Stimulated activated naive B cell treated with anti-CD40 and anti-IgM and Interleukin-4, amounts not matched to agents 10 μg/mL and 1 μg/mL and 100 μg/mL, for 72 hours (primary cell): ENCODE results near the gene MMD.
A peak's percentile ranks its signal among the peaks of the same experiment; 100 is the strongest.

ENCODE experiments used
- ATAC-seq, 2 donors: fragments of 150-1000 bp; cut with Tn5 transposase; replicated peaks; 2 replicates each; pipeline ENCODE4 v1.10.0; 2021; ENCODE audit warnings: moderate library complexity in 1 of 2
- DNase-seq: peaks from one replicate; pipeline ENCODE4 v3.0.0; 2021
- H3K27ac Mint-ChIP-seq: one replicate; pipeline ENCODE4 v1.8.0; 2022; ENCODE audit warnings: mild to moderate bottlenecking, mixed read lengths
- H3K27me3 Mint-ChIP-seq, 2 donors: one replicate each; pipeline ENCODE4 v1.8.0; 2022; ENCODE audit warnings: mixed read lengths in 2 of 2
- H3K36me3 Mint-ChIP-seq, 2 donors: one replicate each; pipeline ENCODE4 v1.8.0; 2022; ENCODE audit warnings: mixed read lengths in 2 of 2, mild to moderate bottlenecking in 1 of 2
- H3K4me1 Mint-ChIP-seq, 2 donors: one replicate each; pipeline ENCODE4 v1.8.0; 2022; ENCODE audit warnings: mixed read lengths in 2 of 2, mild to moderate bottlenecking in 1 of 2
- H3K4me3 Mint-ChIP-seq, 2 donors: one replicate each; pipeline ENCODE4 v1.8.0; 2022; ENCODE audit warnings: mild to moderate bottlenecking in 2 of 2, mixed read lengths in 2 of 2, moderate library complexity in 1 of 2
- H3K9me3 Mint-ChIP-seq, 2 donors: one replicate each; pipeline ENCODE4 v1.8.0; 2022; ENCODE audit warnings: mixed read lengths in 2 of 2, mild to moderate bottlenecking in 1 of 2

Gene MMD

DNA sequence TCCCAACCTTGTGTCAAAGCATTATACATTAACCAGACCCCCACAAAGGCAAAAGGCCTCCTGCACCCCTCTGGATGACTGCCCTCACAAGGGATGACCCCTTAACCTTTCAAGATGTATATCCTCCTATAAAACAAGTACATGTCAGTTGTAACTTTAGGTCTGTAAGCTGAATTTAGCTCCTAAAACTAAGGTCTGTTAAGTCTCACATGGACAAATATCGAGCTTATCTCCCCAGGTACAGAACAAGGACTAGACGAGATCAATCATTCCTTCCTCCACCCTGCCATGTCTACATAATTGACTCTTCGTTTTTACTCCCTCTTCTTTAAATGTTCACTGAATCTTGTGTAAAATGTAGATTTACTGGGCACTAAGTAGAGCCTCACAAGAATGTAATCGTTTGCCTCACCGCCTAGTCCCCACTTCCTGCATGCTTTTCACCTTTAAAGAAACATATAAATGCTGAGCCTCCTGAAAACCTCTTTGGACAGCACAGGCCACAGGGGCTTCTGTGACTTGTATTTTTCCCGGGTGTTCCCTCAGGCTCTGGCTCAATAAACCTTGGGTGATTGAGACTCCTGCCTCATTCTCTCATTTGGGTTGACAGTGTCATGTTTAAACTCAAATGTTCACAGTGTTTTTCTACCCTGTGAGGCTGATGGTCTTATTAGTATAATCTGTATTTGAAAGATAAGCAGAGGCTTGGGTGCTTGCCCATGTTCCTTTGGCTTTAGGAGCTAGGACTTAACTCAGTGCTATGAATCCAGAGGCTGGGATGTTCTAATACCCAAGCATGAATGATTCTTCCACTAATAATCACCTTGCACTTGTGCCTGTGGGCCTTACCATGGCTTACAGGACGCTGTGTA is 37.6 kb downstream of the MMD start:
- Mint-ChIP-seq H3K27me3 (peaks cover 9% of the 10 kb centered on the region in 2 donors), H3K27ac (no peak overlapping the region), H3K36me3 (no peaks in the 10 kb centered on the region), H3K4me3 (no peak overlapping the region), H3K9me3 (no peaks in the 10 kb centered on the region), H3K4me1 (no peaks in the 10 kb centered on the region)
- DNase-seq (no peak), ATAC-seq (no peak)

DNA sequence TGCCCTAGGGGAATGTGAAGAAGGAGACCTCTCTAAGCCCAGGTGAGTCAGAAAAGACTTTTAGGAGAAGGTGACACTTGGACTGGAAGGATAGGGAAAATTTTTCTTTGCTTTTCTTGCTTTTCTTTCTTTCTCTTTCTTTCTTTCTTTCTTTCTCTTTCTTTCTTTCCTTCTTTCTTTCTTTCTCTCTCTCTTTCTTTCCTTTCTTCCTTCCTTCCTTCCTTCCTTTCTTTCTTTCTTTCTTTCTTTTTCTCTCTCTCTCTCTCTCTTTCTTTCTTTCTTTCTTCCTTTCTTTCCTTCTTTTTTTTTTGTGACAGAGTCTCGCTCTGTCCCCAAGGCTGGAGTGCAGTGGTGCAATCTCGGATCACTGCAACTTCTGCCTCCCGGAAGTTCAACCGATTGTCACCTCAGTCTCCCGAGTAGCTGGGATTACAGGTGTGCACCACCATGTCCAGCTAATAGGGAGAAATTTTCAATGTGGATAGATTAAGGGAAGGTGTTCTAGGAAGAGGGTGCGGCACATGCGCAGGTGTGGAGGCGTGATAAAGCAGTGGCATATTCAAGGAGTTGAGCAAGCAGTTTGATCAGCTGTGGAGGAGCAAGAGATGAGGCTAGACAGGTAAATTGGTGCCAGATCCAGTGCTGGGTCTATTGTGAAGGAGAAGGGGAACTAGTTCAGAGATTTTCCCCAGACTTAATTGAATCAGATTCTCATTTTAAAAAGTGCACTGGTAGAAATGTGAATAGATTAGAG is 40.4 kb downstream of the MMD start:
- Mint-ChIP-seq H3K27me3 (peaks cover 9% of the 10 kb centered on the region in 2 donors), H3K36me3 (no peaks in the 10 kb centered on the region), H3K4me3 (no peak overlapping the region), H3K4me1 (no peaks in the 10 kb centered on the region), H3K9me3 (no peaks in the 10 kb centered on the region), H3K27ac (no peak overlapping the region)
- ATAC-seq: no peak
- no peak for DNase-seq

DNA sequence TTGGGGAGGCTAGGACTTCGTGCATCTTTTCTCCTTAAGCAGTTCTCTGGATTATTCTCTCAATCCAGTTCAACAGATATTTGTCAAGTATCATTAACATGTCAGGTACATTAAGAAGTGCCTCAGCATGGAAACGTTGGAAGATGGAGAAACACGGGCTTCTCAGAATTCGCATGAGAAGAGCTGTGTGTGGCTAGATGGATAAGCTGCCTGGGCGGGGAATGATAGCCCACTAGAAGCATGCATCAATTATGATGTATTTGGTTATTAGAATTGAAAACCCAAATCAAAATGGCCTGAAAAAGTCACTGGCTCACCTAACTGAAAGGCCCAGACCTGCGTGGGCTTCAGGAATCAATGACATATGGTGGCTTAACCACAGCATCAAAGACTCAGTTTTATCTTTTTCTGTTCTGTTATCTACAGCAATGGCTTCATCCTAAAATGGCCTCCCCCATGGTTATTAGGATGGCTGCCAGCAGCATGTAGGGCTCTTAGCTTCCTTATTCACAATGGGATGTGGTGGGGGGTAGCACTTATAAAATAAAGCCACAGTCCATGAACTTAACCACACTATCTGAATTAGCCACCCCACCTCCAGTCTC is 43.9 kb downstream of the MMD start:
- Mint-ChIP-seq H3K9me3 (peaks cover 4 to 12% of the 10 kb centered on the region in 2 donors), H3K27me3 (peaks cover 9 to 13% of the 10 kb centered on the region in 2 donors), H3K4me3 (no peak overlapping the region), H3K4me1 (peaks cover 0 to 2% of the 10 kb centered on the region in 2 donors), H3K36me3 (peaks cover 0 to 4% of the 10 kb centered on the region in 2 donors), H3K27ac (no peak overlapping the region)
- no peak for DNase-seq
- ATAC-seq: no peak

DNA sequence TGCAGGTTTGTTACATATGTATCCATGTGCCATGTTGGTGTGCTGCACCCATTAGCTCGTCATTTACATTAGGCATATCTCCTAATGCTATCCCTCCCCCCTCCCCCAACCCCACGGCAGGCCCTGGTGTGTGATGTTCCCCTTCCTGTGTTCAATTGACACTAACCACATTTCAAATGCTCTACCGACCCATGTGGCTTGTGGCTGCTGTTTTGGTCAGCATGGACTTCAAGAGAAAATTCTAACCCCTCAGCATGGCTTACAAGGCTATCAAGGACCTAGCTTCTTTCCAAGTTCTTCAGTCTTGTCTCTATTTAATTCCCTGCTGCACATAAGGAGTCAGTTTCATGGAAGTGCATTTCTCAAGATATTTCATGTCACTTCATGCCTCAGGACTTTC is 52.9 kb downstream of the MMD start:
- Mint-ChIP-seq H3K36me3 (peaks cover 0 to 12% of the 10 kb centered on the region in 2 donors), H3K27me3 (peaks cover 14 to 15% of the 10 kb centered on the region in 2 donors), H3K9me3 (peaks cover 8 to 14% of the 10 kb centered on the region in 2 donors), H3K27ac (no peak overlapping the region), H3K4me3 (no peak overlapping the region), H3K4me1 (no peaks in the 10 kb centered on the region)
- DNase-seq: no peak
- ATAC-seq: no peak

DNA sequence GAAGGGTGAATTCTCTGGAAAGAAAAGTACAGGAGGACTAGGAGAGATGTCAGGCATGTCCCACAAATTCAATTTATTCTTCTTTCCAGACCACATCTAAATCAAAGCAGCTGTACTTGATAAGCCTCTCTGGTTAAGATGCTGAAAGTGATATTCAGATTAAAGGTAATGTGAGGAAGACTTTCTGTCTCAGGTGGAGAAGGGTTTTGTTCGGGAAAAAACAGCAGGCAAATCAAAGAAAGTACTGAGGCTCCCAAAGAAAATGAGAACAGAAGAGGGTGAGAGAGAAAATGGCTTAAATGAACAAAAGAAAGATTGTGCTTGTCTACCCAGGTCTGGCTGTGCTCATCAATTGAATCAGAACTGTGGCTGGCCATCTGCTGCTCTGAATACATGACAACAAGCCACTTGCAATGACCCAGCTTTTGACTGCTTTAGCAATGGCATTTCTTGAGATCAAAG is 55.6 kb downstream of the MMD start:
- DNase-seq (no peak), ATAC-seq (no peak)

DNA sequence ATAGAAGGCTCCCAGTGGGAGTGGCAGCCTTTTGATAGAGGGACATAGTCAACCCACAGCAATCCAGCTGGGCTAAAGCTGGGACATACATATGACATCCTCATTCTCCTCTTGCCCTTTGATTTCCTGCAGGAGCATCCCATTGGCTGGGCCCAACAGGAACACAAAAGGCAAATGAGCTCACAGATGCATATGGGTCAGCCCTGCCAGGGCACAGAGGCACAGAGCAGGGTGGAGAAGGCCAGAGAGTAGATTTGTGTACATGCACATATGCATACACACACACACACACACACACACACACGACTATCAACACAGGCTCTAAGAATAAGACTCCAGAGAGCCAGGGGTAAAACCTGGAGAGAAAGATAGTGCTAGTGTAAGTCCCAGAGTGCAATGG is 58.6 kb downstream of the MMD start:
- Mint-ChIP-seq H3K27me3 (peaks cover 13 to 26% of the 10 kb centered on the region in 2 donors), H3K27ac (no peak overlapping the region), H3K4me1 (no peaks in the 10 kb centered on the region), H3K4me3 (no peak overlapping the region), H3K9me3 (peaks cover 7 to 11% of the 10 kb centered on the region in 2 donors), H3K36me3 (peaks cover 1 to 5% of the 10 kb centered on the region in 2 donors)
- DNase-seq: no peak
- ATAC-seq: no peak

More for the DNA sequence above, 55.6 kb downstream of the MMD start:
- peaks cover 17 to 23% of the 10 kb centered on the region in 2 donors for H3K27me3 Mint-ChIP-seq
- peaks cover 4 to 6% of the 10 kb centered on the region in 2 donors for H3K9me3 Mint-ChIP-seq
- H3K27ac Mint-ChIP-seq: no peak overlapping the region
- no peaks in the 10 kb centered on the region for H3K4me1 Mint-ChIP-seq
- no peak overlapping the region for H3K4me3 Mint-ChIP-seq
- H3K36me3 Mint-ChIP-seq: peaks cover under 1 to 2% of the 10 kb centered on the region in 2 donors

DNA sequence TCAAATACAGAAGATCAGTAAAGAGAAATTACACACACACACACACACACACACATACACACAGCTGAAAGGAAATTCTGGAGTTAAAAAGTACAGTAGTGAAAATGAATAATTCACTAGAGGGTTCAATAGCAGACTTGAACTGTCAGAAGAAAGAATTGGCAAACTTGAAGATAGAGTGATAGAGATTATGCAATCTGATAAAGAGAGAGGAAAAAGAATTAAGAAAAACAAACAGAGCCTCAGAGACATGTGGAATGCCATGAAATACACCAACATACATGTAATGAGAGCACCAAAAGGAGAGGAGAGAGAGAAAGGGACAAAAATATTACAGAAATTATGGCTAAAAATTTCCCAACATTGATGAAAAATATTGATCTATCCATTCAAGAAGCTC is 60.7 kb downstream of the MMD start:
- ATAC-seq (no peak), DNase-seq (no peak)
- Mint-ChIP-seq H3K36me3 (peaks cover 1 to 5% of the 10 kb centered on the region in 2 donors), H3K4me1 (peaks cover 0 to 3% of the 10 kb centered on the region in 2 donors), H3K27me3 (peaks cover 13 to 31% of the 10 kb centered on the region in 2 donors), H3K4me3 (no peak overlapping the region), H3K9me3 (peaks cover 7 to 11% of the 10 kb centered on the region in 2 donors), H3K27ac (no peak overlapping the region)

DNA sequence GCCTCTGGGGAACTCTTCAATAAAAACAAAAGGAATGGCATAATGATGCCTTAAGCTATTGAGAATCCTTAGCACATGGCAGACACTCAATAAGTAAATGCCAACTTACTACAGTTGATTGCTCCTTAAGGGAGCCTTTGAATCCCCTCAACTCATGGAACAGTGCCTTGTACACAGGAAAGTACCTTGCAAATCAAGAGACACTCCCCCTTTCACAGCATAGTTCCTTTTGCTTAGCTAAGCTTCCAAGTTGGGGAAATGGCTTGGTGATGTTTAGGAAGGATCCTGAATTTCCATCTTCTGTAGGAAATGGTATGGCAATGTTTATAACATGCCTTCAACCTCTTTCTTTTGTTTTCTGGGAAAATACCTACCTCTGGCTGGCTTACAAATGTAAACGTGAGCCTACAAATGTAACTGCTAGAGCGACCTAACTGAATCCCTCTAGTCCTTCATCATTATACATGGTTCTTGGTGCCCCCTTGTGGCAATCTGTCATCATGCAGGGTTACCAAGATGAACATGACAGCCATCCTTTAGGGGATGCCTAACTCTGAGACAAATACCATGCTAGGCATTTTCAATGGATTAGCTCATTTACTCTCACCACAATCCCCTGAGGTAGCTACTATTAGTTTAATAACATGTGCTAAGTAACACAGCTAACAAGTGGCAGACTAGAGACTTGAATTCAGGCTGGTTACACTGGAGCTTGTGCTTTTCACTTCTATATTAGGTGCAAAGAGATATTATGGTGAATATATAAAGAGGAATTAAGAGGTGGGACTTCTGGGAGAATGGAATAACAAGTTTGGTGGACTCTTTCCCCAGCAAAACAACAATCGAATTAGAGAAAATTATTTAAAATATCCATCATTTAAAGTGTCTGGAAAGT is 65.0 kb downstream of the MMD start:
- H3K4me1 Mint-ChIP-seq: peaks cover 0 to 3% of the 10 kb centered on the region in 2 donors
- H3K4me3 Mint-ChIP-seq: no peak overlapping the region
- peaks cover 1 to 5% of the 10 kb centered on the region in 2 donors for H3K36me3 Mint-ChIP-seq
- no peak overlapping the region for H3K27ac Mint-ChIP-seq
- H3K9me3 Mint-ChIP-seq: peaks cover 7 to 9% of the 10 kb centered on the region in 2 donors
- ATAC-seq: peak; percentile 94 to 97
- DNase-seq: peak; percentile 36
- peaks cover 17 to 38% of the 10 kb centered on the region in 2 donors for H3K27me3 Mint-ChIP-seq

DNA sequence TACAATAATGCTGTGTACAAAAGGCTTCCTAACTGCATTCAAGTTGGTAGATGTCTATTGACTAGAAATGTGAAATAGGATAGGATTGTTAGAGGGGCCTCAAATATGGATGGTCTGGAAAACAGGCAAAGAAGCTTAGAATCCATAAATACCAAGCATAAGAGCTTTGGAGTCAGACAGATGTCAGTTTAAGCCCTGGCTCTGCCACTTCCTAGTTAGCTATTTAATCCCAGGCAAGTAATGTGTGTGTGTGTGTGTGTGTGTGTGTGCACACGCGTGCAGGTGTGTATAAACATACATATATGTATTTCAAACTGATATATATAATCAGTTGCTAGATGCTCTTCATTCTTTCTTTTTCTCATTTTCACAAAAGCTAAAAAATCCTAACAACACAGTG is 66.7 kb downstream of the MMD start:
- no peaks in the 10 kb centered on the region for H3K36me3 Mint-ChIP-seq
- ATAC-seq (no peak), DNase-seq (no peak)
- H3K4me1 Mint-ChIP-seq: peaks cover 0 to 3% of the 10 kb centered on the region in 2 donors
- no peak overlapping the region for H3K4me3 Mint-ChIP-seq
- no peaks in the 10 kb centered on the region for H3K9me3 Mint-ChIP-seq
- H3K27me3 Mint-ChIP-seq: peaks cover 8 to 27% of the 10 kb centered on the region in 2 donors
- H3K27ac Mint-ChIP-seq: no peak overlapping the region

DNA sequence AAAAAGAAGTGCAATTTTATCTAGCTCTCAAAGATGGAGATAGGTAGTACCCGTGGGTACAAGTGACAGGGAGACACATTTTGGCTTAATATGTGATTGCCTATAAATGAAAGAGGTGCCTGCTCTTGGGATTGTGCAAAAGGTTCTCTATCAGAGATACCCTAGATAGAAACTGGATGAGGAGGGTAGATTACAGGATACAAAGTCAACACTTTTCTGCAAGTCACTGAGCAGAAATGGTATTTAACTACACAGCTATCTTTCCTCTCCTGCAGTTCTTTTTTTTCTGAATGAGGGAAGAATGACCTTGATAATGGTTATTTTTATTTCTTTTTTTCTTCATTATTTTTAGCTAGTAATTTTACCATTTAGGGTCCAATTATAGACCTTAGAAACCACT is 67.6 kb downstream of the MMD start:
- ATAC-seq (no peak), DNase-seq (no peak)
- Mint-ChIP-seq H3K36me3 (no peaks in the 10 kb centered on the region), H3K9me3 (no peaks in the 10 kb centered on the region), H3K27ac (no peak overlapping the region), H3K4me3 (no peak overlapping the region), H3K4me1 (peaks cover 0 to 3% of the 10 kb centered on the region in 2 donors), H3K27me3 (peaks cover 8 to 27% of the 10 kb centered on the region in 2 donors)

DNA sequence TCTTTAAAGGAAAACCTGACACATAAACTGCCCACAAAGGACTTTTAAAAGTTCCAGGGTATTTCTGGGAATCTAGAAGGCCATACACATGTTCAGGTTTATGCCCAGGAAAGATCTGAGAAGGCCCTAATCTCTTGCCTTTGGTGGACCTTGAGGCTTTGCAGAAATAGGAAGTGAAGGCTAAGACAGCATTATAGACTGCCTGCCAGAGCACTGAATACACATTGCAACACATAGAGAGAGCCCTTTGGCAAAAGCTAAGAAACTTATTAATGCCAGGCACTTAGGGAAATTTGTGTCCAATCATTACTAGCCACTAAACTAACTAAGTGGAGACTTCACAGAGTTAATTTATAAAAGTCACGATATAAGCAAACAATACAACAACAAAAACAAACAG is 70.4 kb downstream of the MMD start:
- no peaks in the 10 kb centered on the region for H3K36me3 Mint-ChIP-seq
- DNase-seq: no peak
- H3K9me3 Mint-ChIP-seq: no peaks in the 10 kb centered on the region

DNA sequence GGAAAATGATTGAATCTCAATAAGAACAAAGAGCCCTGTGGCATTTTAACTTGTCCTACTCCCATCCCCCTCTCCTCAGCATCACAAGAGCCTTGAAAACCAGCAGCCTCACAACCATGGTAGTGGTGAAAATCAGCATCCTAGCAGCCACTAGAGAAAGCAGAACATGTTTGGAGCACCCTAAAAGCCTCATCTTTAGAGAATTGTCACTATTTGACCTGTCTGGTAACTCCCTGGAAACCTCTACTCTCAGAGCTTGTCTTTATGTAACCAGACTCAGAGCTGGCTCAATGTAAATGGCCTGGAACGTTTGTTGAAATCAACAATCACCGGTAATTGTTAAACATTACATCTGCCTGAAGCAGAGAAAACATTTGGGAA is 70.8 kb downstream of the MMD start:
- Mint-ChIP-seq H3K4me3 (no peak overlapping the region), H3K36me3 (no peaks in the 10 kb centered on the region), H3K27me3 (peaks cover 22 to 31% of the 10 kb centered on the region in 2 donors), H3K4me1 (peaks cover 1 to 5% of the 10 kb centered on the region in 2 donors), H3K27ac (no peak overlapping the region), H3K9me3 (no peaks in the 10 kb centered on the region)
- DNase-seq (no peak), ATAC-seq (no peak)

More for the DNA sequence above, 70.4 kb downstream of the MMD start:
- no peak overlapping the region for H3K27ac Mint-ChIP-seq
- H3K4me3 Mint-ChIP-seq: no peak overlapping the region
- no peak for ATAC-seq
- H3K4me1 Mint-ChIP-seq: peaks cover 1 to 5% of the 10 kb centered on the region in 2 donors
- peaks cover 20 to 34% of the 10 kb centered on the region in 2 donors for H3K27me3 Mint-ChIP-seq

DNA sequence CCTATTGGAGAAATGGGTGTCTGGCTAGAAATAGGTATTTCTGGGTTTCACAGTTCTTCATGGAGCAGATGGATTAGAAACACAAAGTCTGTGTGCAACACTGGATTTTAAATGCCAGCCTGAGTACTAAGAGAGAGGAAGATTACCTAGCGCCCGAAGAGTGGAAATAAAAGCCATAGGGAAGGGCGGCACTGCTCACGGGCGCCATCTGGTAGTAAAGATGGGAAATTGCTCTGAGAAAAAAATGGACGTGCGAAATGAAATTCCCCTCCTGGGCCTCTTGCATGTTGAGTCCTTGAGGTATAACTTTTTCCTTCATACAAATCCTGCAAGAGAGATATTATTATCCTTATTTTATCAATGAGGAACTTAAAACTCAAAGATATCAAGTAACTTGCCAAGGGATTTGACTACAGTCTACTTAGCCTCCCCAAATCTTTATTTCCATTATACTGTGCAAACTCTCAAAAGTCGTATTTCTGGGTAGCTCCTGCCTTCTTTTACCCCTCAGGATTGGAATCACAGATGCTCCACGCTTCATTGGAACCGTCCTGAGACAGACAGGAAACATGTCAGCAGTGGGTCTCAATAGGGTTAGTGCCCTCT is 72.8 kb downstream of the MMD start:
- peak; percentile 6 for DNase-seq
- no peak overlapping the region for H3K27ac Mint-ChIP-seq
- H3K4me3 Mint-ChIP-seq: no peak overlapping the region
- H3K4me1 Mint-ChIP-seq: peaks cover 1 to 5% of the 10 kb centered on the region in 2 donors
- H3K27me3 Mint-ChIP-seq: peaks cover 17 to 20% of the 10 kb centered on the region in 2 donors
- peak; percentile 34 to 57 for ATAC-seq
- no peaks in the 10 kb centered on the region for H3K9me3 Mint-ChIP-seq
- H3K36me3 Mint-ChIP-seq: no peaks in the 10 kb centered on the region
